GM18951 (cell line): Measurements from ENCODE around the gene TAC4.

Experiments used
- POLR2A ChIP-seq: IDR thresholded peaks from 4 replicates; pipeline ENCODE4 v1.6.1; 2011; ENCODE audit warnings: mild to moderate bottlenecking; ENCODE audit not compliant: insufficient read length, insufficient read depth; ENCODE audit errors: extremely low read depth
- in situ Hi-C: fragments of 300-500 bp; cut with MboI; formaldehyde crosslinking; loops from one replicate; pipeline ENCODE4 v1.12.0; 2022; ENCODE audit warnings: low sequenced_read_pairs, mixed read lengths, inconsistent platforms; ENCODE audit not compliant: unreplicated experiment

Gene TAC4

GRCh38 chr17:49846938-49847712, 744 bp downstream of the TAC4 start:
- TF ChIP-seq POLR2A: no peak
- in situ Hi-C loops: loop anchor here (10.0 to 25.0 kb wide), 2 partner anchors 152 to 285 kb away; no protein-coding TSS in a partner anchor

GRCh38 chr17:49845321-49845720, 2.5 kb downstream of the TAC4 start:
- in situ Hi-C loops: loop anchor here (10.0 to 25.0 kb wide), 2 partner anchors 151 to 283 kb away; no protein-coding TSS in a partner anchor

GRCh38 chr17:49843774-49844350, 4.0 kb downstream of the TAC4 start:
- no peak for TF ChIP-seq POLR2A
- in situ Hi-C loops: loop anchor here (10.0 to 25.0 kb wide), 2 partner anchors 149 to 282 kb away; no protein-coding TSS in a partner anchor

More at GRCh38 chr17:49845321-49845720, 2.5 kb downstream of the TAC4 start:
- no peak for TF ChIP-seq POLR2A

GRCh38 chr17:49842846-49843245, 5.0 kb downstream of the TAC4 start:
- in situ Hi-C loops: loop anchor here (10.0 to 25.0 kb wide), 2 partner anchors 148 to 281 kb away; no protein-coding TSS in a partner anchor
- TF ChIP-seq POLR2A: no peak

GRCh38 chr17:49842371-49842770, 5.5 kb downstream of the TAC4 start:
- no peak for TF ChIP-seq POLR2A
- in situ Hi-C loops: loop anchor here (10.0 to 25.0 kb wide), 2 partner anchors 148 to 280 kb away; no protein-coding TSS in a partner anchor

GRCh38 chr17:49841548-49841947, 6.3 kb downstream of the TAC4 start:
- in situ Hi-C loops: loop anchor here (10.0 to 25.0 kb wide), 2 partner anchors 147 to 279 kb away; no protein-coding TSS in a partner anchor
- no peak for TF ChIP-seq POLR2A

GRCh38 chr17:49839455-49839854, 8.4 kb downstream of the TAC4 start:
- in situ Hi-C loops: loop anchor here (25.0 kb wide), 1 partner anchor 277 kb away; no protein-coding TSS in a partner anchor
- no peak for TF ChIP-seq POLR2A

- in situ Hi-C loops: loop anchor here (25.0 kb wide), 1 partner anchor 274 kb away; no protein-coding TSS in a partner anchor
- no peak for TF ChIP-seq POLR2A
Measured at GRCh38 chr17:49836111-49837030, 11.5 kb downstream of the TAC4 start.

GRCh38 chr17:49835472-49835871, 12.4 kb downstream of the TAC4 start:
- TF ChIP-seq POLR2A: no peak
- in situ Hi-C loops: loop anchor here (25.0 kb wide), 1 partner anchor 273 kb away; no protein-coding TSS in a partner anchor

- no peak for TF ChIP-seq POLR2A
- in situ Hi-C loops: loop anchor here (25.0 kb wide), 1 partner anchor 272 kb away; no protein-coding TSS in a partner anchor
Measured at GRCh38 chr17:49834118-49834743, 13.6 kb downstream of the TAC4 start.

GRCh38 chr17:49832840-49833599, 14.8 kb downstream of the TAC4 start:
- no peak for TF ChIP-seq POLR2A
- in situ Hi-C loops: loop anchor here (25.0 kb wide), 1 partner anchor 271 kb away; no protein-coding TSS in a partner anchor
